HepG2 (cell line): ENCODE measurements around the gene DEPDC1B. TPM values are rescaled to one million over a fixed set of nuclear protein-coding genes. Genes with fewer than 3 reads are reported as not detected.

Experiments
- HINFP ChIP-seq: sonication (generic); formaldehyde crosslinking; IDR thresholded peaks from 2 replicates; pipeline ENCODE4 v1.4.0; 2020; ENCODE audit warnings: low read depth, mild to moderate bottlenecking, missing genetic modification reagents
- HMG20A ChIP-seq: IDR thresholded peaks from 2 replicates; pipeline ENCODE4 v1.6.1; 2016; ENCODE audit warnings: borderline replicate concordance
- HOXD1 ChIP-seq: sonication (generic); formaldehyde crosslinking; IDR thresholded peaks from 2 replicates; pipeline ENCODE4 v1.5.0; 2020; ENCODE audit warnings: missing genetic modification reagents
- IRF2 ChIP-seq: IDR thresholded peaks from 2 replicates; pipeline ENCODE4 v1.6.1; 2018; ENCODE audit warnings: missing genetic modification reagents, missing compliant biosample characterization
- JUNB ChIP-seq: sonication (generic); formaldehyde crosslinking; IDR thresholded peaks from 2 replicates; pipeline ENCODE4 v1.8.0; 2022; ENCODE audit warnings: missing genetic modification reagents, mild to moderate bottlenecking, borderline replicate concordance
- KDM3A ChIP-seq: IDR thresholded peaks from 2 replicates; pipeline ENCODE4 v1.6.1; 2018; ENCODE audit warnings: low read depth, missing compliant biosample characterization
- KMT2A ChIP-seq: sonication (generic); formaldehyde crosslinking; IDR thresholded peaks from 2 replicates; pipeline ENCODE4 v1.4.0; 2020; ENCODE audit warnings: missing genetic modification reagents
- MAFK ChIP-seq, 2 experiments: IDR thresholded peaks in 1 of 2; conservative IDR thresholded peaks in 1 of 2; 2 replicates each; pipeline ENCODE4 v1.6.1; 2011; ENCODE audit warnings: improper control_type of control experiment in 2 of 2, low read length in 2 of 2
- NR2F1 ChIP-seq, 2 experiments: fragments of 450-650 bp in 1 of 2; formaldehyde crosslinking in 1 of 2; IDR thresholded peaks; 2 replicates each; pipeline versions ENCODE4 v1.5.0 to v1.6.1; 2016 to 2020; ENCODE audit warnings: mild to moderate bottlenecking in 1 of 2, missing compliant biosample characterization in 1 of 2, missing genetic modification reagents in 1 of 2, moderate library complexity in 1 of 2
- REST ChIP-seq, 2 experiments: IDR thresholded peaks; 2 replicates each; pipeline ENCODE4 v1.6.1; 2011 to 2012; ENCODE audit warnings: low read length in 2 of 2, borderline replicate concordance in 1 of 2, low read depth in 1 of 2, mild to moderate bottlenecking in 1 of 2, moderate library complexity in 1 of 2
- SOX5 ChIP-seq: IDR thresholded peaks from 2 replicates; pipeline ENCODE4 v1.6.1; 2016; ENCODE audit warnings: borderline replicate concordance
- TFDP1 ChIP-seq: IDR thresholded peaks from 2 replicates; pipeline ENCODE4 v1.6.1; 2016; ENCODE audit warnings: missing compliant biosample characterization, missing genetic modification reagents, borderline replicate concordance
- TRIM22 ChIP-seq: fragments of 450-650 bp; IDR thresholded peaks from 2 replicates; pipeline ENCODE4 v1.6.1; 2017
- ZBTB44 ChIP-seq: sonication (generic); formaldehyde crosslinking; IDR thresholded peaks from 2 replicates; pipeline ENCODE4 v1.4.0; 2020; ENCODE audit warnings: missing genetic modification reagents
- polyA plus RNA-seq, 8 experiments: library from polyadenylated mRNA; depleted of rRNA in 3 of 8; stranded (reverse) in 7 of 8; unstranded in 1 of 8; fragments of >200 nt; fragmentation: Illumina TruSeq in 4 of 8; extraction: Trizol in 4 of 8; gene quantifications; 2 replicates each; pipeline versions ENCODE4 v1.2.1 to v1.2.3, GENCODE V29; 2011 to 2016; ENCODE audit warnings: low read depth in 4 of 8, missing spikeins in 1 of 8, mixed read lengths in 1 of 8; ENCODE audit not compliant: insufficient read depth in 1 of 8
- total RNA-seq, 5 experiments: library from RNA; depleted of rRNA; stranded (reverse); fragments of >200 nt; fragmentation: Illumina TruSeq; extraction: Trizol; gene quantifications; 2 replicates each; pipeline ENCODE4 v1.2.3, GENCODE V29; 2016; ENCODE audit warnings: low read depth in 1 of 5

DEPDC1B gene
- total and polyA plus RNA-seq, 2 of the 13 experiments (the other 11 are each of a cell fraction or from before 2014, with no cell fraction given), result 29.5 to 51.3 TPM

- TF ChIP-seq TRIM22, result no peak
- 0 out of 2 replicates have a peak, but pooled peaks have one; percentile 38 for TF ChIP-seq ZBTB44 (CRISPR knock-in tag)
- TF ChIP-seq TFDP1 (CRISPR knock-in tag), result peak; percentile 79; the same call in 1 of the 2 replicates
- TF ChIP-seq HINFP (CRISPR knock-in tag), result peak; percentile 77
- TF ChIP-seq HOXD1 (CRISPR knock-in tag), result peak; percentile 94
- no peak for TF ChIP-seq KDM3A (CRISPR knock-in tag)
- TF ChIP-seq SOX5 (CRISPR knock-in tag), result peak; percentile 99
- peak; percentile 35; the same call in 1 of the 2 replicates for TF ChIP-seq KMT2A
- TF ChIP-seq HMG20A (CRISPR knock-in tag), result peak; percentile 95; the same call in 1 of the 2 replicates
- peak in 1 of 2 experiments; percentile 73; a peak in 2 of 4 replicates for TF ChIP-seq REST (IDR thresholded peaks at IDR 0.05; ENCODE audit: borderline replicate concordance in 1 of 2, low read depth in 1 of 2, low read length in 2 of 2)
- TF ChIP-seq JUNB (CRISPR knock-in tag), result peak; percentile 9; the same call in 1 of the 2 replicates
- TF ChIP-seq NR2F1 (CRISPR knock-in tag; IDR thresholded peaks at IDR 0.05), result peak; percentile 76 to 91; a peak in 3 of 4 replicates
- peak; percentile 79 for TF ChIP-seq IRF2
- peak in 1 of 2 experiments; percentile 39; a peak in 1 of 4 replicates for TF ChIP-seq MAFK (conservative IDR thresholded peaks at IDR 0.05 in 1 of 2, IDR thresholded peaks at IDR 0.05 in 1 of 2; ENCODE audit: low read length in 2 of 2)
These were observed 27.2 kb downstream of the DEPDC1B start (continued) for GRCh38 chr5:60672693-60673264.
